ENCODE results near the gene ERBB4. TPM values are rescaled to one million over a fixed set of nuclear protein-coding genes. Genes with fewer than 3 reads are reported as not detected.

Gene ERBB4
- total and polyA plus RNA-seq, 2 of the 8 experiments (the other 6 are each of a cell fraction or from before 2014, with no cell fraction given) = 0.34 to 1.3 TPM

- no peak overlapping the region for H2BK20ac ChIP-seq (ENCODE audit: low read length)
- DNase-seq (ENCODE audit: low read depth in 1 of 2, low spot score in 2 of 2) (no peak), FAIRE-seq (no peak)
- CTCF ChIA-PET (ENCODE audit: partially characterized antibody) = interaction anchor here (0.6 to 2.4 kb wide), 8 partner anchors 9 to 1129 kb away, joined by 3 to 8 read pairs (median 3); no protein-coding TSS in a partner anchor
- no peak overlapping the region for H3K56ac ChIP-seq (replicated peaks; ENCODE audit: insufficient read length, low read depth, low read length)
- no peak overlapping the region for H2BK120ac ChIP-seq (replicated peaks; ENCODE audit: low read depth, low read length)
- no peak overlapping the region for H2BK15ac ChIP-seq (ENCODE audit: low read length)
- H3K4me3 ChIP-seq (ENCODE audit: extremely low read depth in 1 of 4, insufficient read depth in 2 of 4, low read depth in 3 of 4, low read length in 4 of 4) = no peak overlapping the region
- WGBS, 2 experiments (ENCODE audit: extremely low coverage in 1 of 2, insufficient coverage in 1 of 2, insufficient read length in 1 of 2, insufficient replicate concordance in 2 of 2, low coverage in 1 of 2, low lambda C conversion rate in 2 of 2, missing lambda C conversion rate in 1 of 2) = 90% methylated on average over 3 of the region's 3 CpGs; no CpG with 5 or more reads in 1 of the 2 experiments
- POLR2A ChIA-PET (ENCODE audit: partially characterized antibody) = no interaction called here
- H2BK5ac ChIP-seq (ENCODE audit: low read depth, low read length) = no peak overlapping the region
- H3K36me3 ChIP-seq (ENCODE audit: control insufficient read depth in 2 of 4, insufficient read depth in 4 of 4, low read length in 3 of 4) = no peaks in the 10 kb centered on the region
- H3K27me3 ChIP-seq (replicated peaks in 1 of 4; ENCODE audit: control insufficient read depth in 3 of 4, extremely low read depth in 1 of 4, insufficient read depth in 3 of 4, low read length in 3 of 4) = no peaks in the 10 kb centered on the region
- H2AK5ac ChIP-seq (ENCODE audit: low read depth, low read length) = no peak overlapping the region
- H4K8ac ChIP-seq (ENCODE audit: extremely low read depth, insufficient read depth, low read length) = no peak overlapping the region
- no peak overlapping the region for H3K23ac ChIP-seq (ENCODE audit: insufficient read length)
- TF ChIP-seq, protein P1, sequence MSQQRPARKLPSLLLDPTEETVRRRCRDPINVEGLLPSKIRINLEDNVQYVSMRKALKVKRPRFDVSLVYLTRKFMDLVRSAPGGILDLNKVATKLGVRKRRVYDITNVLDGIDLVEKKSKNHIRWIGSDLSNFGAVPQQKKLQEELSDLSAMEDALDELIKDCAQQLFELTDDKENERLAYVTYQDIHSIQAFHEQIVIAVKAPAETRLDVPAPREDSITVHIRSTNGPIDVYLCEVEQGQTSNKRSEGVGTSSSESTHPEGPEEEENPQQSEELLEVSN (IDR thresholded peaks at IDR 0.05) = no peak
- H2AFZ ChIP-seq (ENCODE audit: low read length) = no peak overlapping the region
- no peak overlapping the region for H3K14ac ChIP-seq (ENCODE audit: insufficient read length)
- no peak overlapping the region for H3K4me2 ChIP-seq (ENCODE audit: insufficient read depth in 1 of 2, low read depth in 2 of 2, low read length in 2 of 2)
- H4K91ac ChIP-seq (replicated peaks; ENCODE audit: insufficient read length, low read length) = no peak overlapping the region
- no peak overlapping the region for H2BK12ac ChIP-seq (ENCODE audit: low read depth, low read length)
- no peaks in the 10 kb centered on the region for H3K4me1 ChIP-seq (replicated peaks in 1 of 4; ENCODE audit: control insufficient read depth in 3 of 4, insufficient read depth in 4 of 4, low read length in 3 of 4)
- H3K9ac ChIP-seq (replicated peaks in 1 of 4; ENCODE audit: extremely low read depth in 1 of 4, low read depth in 3 of 4, low read length in 3 of 4) = no peak overlapping the region
- no peak overlapping the region for H3K18ac ChIP-seq (ENCODE audit: extremely low read depth, low read length)
- no peak overlapping the region for H3K4ac ChIP-seq (replicated peaks; ENCODE audit: insufficient read length, low read depth, low read length)
- H3K27ac ChIP-seq (ENCODE audit: low read depth, low read length) = no peak overlapping the region
- H3K9me3 ChIP-seq (ENCODE audit: insufficient read depth in 2 of 2, low read depth in 1 of 2, low read length in 1 of 2) = no peaks in the 10 kb centered on the region
- H3K23me2 ChIP-seq (ENCODE audit: low read depth, low read length) = no peaks in the 10 kb centered on the region
- no peak overlapping the region for H4K5ac ChIP-seq (ENCODE audit: insufficient read length, low read depth, low read length)
- no peaks in the 10 kb centered on the region for H3K79me1 ChIP-seq (ENCODE audit: low read depth, low read length)
- H3K79me2 ChIP-seq (ENCODE audit: control insufficient read depth in 1 of 2, insufficient read depth in 2 of 2, low read length in 2 of 2) = no peaks in the 10 kb centered on the region
- H4K20me1 ChIP-seq (replicated peaks in 1 of 2; ENCODE audit: control insufficient read depth in 1 of 2, insufficient read depth in 2 of 2, low read length in 2 of 2) = no peaks in the 10 kb centered on the region
These were observed 392.2 kb downstream of the ERBB4 start for GRCh38 chr2:212146416-212146815.
